T-helper 17 cell (primary cell): ENCODE results near the gene ZBTB7B. TPM values are rescaled to one million over a fixed set of nuclear protein-coding genes. Genes with fewer than 3 reads are reported as not detected.

ENCODE experiments used
- ATAC-seq: fragments of 150-1000 bp; cut with Tn5 transposase; 2 replicates; pipeline ENCODE4 v1.10.0; 2021; ENCODE audit warnings: mild to moderate bottlenecking, moderate library complexity
- DNase-seq, 3 donors: peaks; one replicate each; pipeline versions ENCODE4 v3.0.0 to v3.0.0-alpha.2; 2020 to 2021
- H3K9me3 ChIP-seq: one replicate; pipeline ENCODE4 v1.7.0; 2013; ENCODE audit warnings: low read length, mild to moderate bottlenecking; ENCODE audit not compliant: control insufficient read depth, poor library complexity, severe bottlenecking
- H3K27ac Mint-ChIP-seq: one replicate; pipeline ENCODE4 v1.8.0; 2022; ENCODE audit warnings: mild to moderate bottlenecking, moderate library complexity, mixed read lengths
- H3K27me3 Mint-ChIP-seq: one replicate; pipeline ENCODE4 v1.8.0; 2022; ENCODE audit warnings: mixed read lengths
- H3K36me3 Mint-ChIP-seq: one replicate; pipeline ENCODE4 v1.8.0; 2022; ENCODE audit warnings: low read depth, mixed read lengths
- H3K4me1 Mint-ChIP-seq: one replicate; pipeline ENCODE4 v1.8.0; 2022; ENCODE audit warnings: mild to moderate bottlenecking, mixed read lengths
- H3K4me3 Mint-ChIP-seq: one replicate; pipeline ENCODE4 v1.8.0; 2022; ENCODE audit warnings: mild to moderate bottlenecking, moderate library complexity, mixed read lengths
- total RNA-seq, 4 donors: library from RNA in 2 of 4; stranded (reverse) in 2 of 4; gene quantifications; one replicate each; pipeline ENCODE4 v1.2.3 and lab custom pipeline; 2022 to 2026

ZBTB7B gene
- total RNA-seq, 2 donors from 2014 or later = 63.8 to 73.6 TPM

GRCh38 chr1:155014709-155015508 lies 12.3 kb downstream of the ZBTB7B start:
- Mint-ChIP-seq H3K27ac (peak overlapping the region; percentile 53), H3K27me3 (no peaks in the 10 kb centered on the region), H3K36me3 (peaks cover 2% of the 10 kb centered on the region), H3K4me1 (peaks cover 62% of the 10 kb centered on the region), H3K4me3 (peak overlapping the region; percentile 87)
- DNase-seq (no peak), ATAC-seq (no peak)
- H3K9me3 ChIP-seq = no peaks in the 10 kb centered on the region

GRCh38 chr1:155015527-155016230 lies 13.1 kb downstream of the ZBTB7B start:
- Mint-ChIP-seq H3K4me1 (peaks cover 60% of the 10 kb centered on the region), H3K4me3 (peak overlapping the region; percentile 87), H3K27me3 (no peaks in the 10 kb centered on the region), H3K36me3 (peaks cover 2% of the 10 kb centered on the region), H3K27ac (peak overlapping the region; percentile 79)
- no peaks in the 10 kb centered on the region for H3K9me3 ChIP-seq
- ATAC-seq (no peak), DNase-seq (no peak)

- Mint-ChIP-seq H3K4me3 (peak overlapping the region; percentile 87), H3K4me1 (peaks cover 56% of the 10 kb centered on the region), H3K36me3 (peaks cover 2% of the 10 kb centered on the region), H3K27ac (peak overlapping the region; percentile 79), H3K27me3 (no peaks in the 10 kb centered on the region)
- H3K9me3 ChIP-seq = no peaks in the 10 kb centered on the region
- ATAC-seq (peak; percentile 18), DNase-seq (no peak)
These were observed 13.7 kb downstream of the ZBTB7B start for GRCh38 chr1:155016231-155016831.

- Mint-ChIP-seq H3K36me3 (peaks cover 2% of the 10 kb centered on the region), H3K27ac (peak overlapping the region; percentile 88), H3K4me1 (peaks cover 58% of the 10 kb centered on the region), H3K4me3 (peak overlapping the region; percentile 87), H3K27me3 (no peaks in the 10 kb centered on the region)
- peak; percentile 93 for ATAC-seq
- DNase-seq = peak; percentile 84 to 87 (median 85)
- H3K9me3 ChIP-seq = no peaks in the 10 kb centered on the region
These were observed 14.7 kb downstream of the ZBTB7B start for GRCh38 chr1:155017041-155017945.

GRCh38 chr1:155017946-155018316 lies 15.3 kb downstream of the ZBTB7B start:
- H3K36me3 Mint-ChIP-seq = peaks cover 2% of the 10 kb centered on the region
- H3K4me1 Mint-ChIP-seq = peaks cover 54% of the 10 kb centered on the region
- peak overlapping the region; percentile 88 for H3K27ac Mint-ChIP-seq
- H3K4me3 Mint-ChIP-seq = peak overlapping the region; percentile 58
- ATAC-seq (peak; percentile 1), DNase-seq (no peak)
- no peaks in the 10 kb centered on the region for H3K27me3 Mint-ChIP-seq
- no peaks in the 10 kb centered on the region for H3K9me3 ChIP-seq

- H3K9me3 ChIP-seq = no peaks in the 10 kb centered on the region
- Mint-ChIP-seq H3K36me3 (peaks cover 2% of the 10 kb centered on the region), H3K4me1 (peaks cover 48% of the 10 kb centered on the region), H3K27ac (peak overlapping the region; percentile 88), H3K27me3 (no peaks in the 10 kb centered on the region), H3K4me3 (no peak overlapping the region)
- DNase-seq (no peak), ATAC-seq (no peak)
These were observed 16.2 kb downstream of the ZBTB7B start for GRCh38 chr1:155018617-155019348.

- DNase-seq (no peak), ATAC-seq (no peak)
- peaks cover 2% of the 10 kb centered on the region for H3K36me3 Mint-ChIP-seq
- no peak overlapping the region for H3K4me3 Mint-ChIP-seq
- H3K9me3 ChIP-seq = no peaks in the 10 kb centered on the region
- H3K4me1 Mint-ChIP-seq = peaks cover 43% of the 10 kb centered on the region
- H3K27ac Mint-ChIP-seq = peak overlapping the region; percentile 88
- H3K27me3 Mint-ChIP-seq = no peaks in the 10 kb centered on the region
These were observed 17.0 kb downstream of the ZBTB7B start for GRCh38 chr1:155019377-155020245.

- Mint-ChIP-seq H3K4me3 (no peak overlapping the region), H3K4me1 (peaks cover 28% of the 10 kb centered on the region), H3K36me3 (no peaks in the 10 kb centered on the region), H3K27ac (no peak overlapping the region), H3K27me3 (no peaks in the 10 kb centered on the region)
- no peaks in the 10 kb centered on the region for H3K9me3 ChIP-seq
- DNase-seq (no peak), ATAC-seq (no peak)
These were observed 19.7 kb downstream of the ZBTB7B start for GRCh38 chr1:155022136-155022926.

GRCh38 chr1:155022927-155023236 lies 20.3 kb downstream of the ZBTB7B start:
- Mint-ChIP-seq H3K27ac (no peak overlapping the region), H3K4me3 (no peak overlapping the region), H3K36me3 (no peaks in the 10 kb centered on the region), H3K27me3 (no peaks in the 10 kb centered on the region), H3K4me1 (peaks cover 25% of the 10 kb centered on the region)
- H3K9me3 ChIP-seq = no peaks in the 10 kb centered on the region
- ATAC-seq (no peak), DNase-seq (no peak)

GRCh38 chr1:155023627-155024026 lies 21.0 kb downstream of the ZBTB7B start:
- H3K36me3 Mint-ChIP-seq = no peaks in the 10 kb centered on the region
- DNase-seq (no peak), ATAC-seq (no peak)
- no peak overlapping the region for H3K27ac Mint-ChIP-seq
- H3K9me3 ChIP-seq = no peaks in the 10 kb centered on the region
- no peaks in the 10 kb centered on the region for H3K27me3 Mint-ChIP-seq
- peaks cover 23% of the 10 kb centered on the region for H3K4me1 Mint-ChIP-seq
- no peak overlapping the region for H3K4me3 Mint-ChIP-seq

- Mint-ChIP-seq H3K27me3 (no peaks in the 10 kb centered on the region), H3K27ac (peak overlapping the region; percentile 14), H3K4me3 (no peak overlapping the region), H3K4me1 (peaks cover 19% of the 10 kb centered on the region), H3K36me3 (no peaks in the 10 kb centered on the region)
- no peaks in the 10 kb centered on the region for H3K9me3 ChIP-seq
- ATAC-seq (no peak), DNase-seq (no peak)
These were observed 21.7 kb downstream of the ZBTB7B start for GRCh38 chr1:155024315-155024714.
